Spleen (tissue), 11 donors: ENCODE results near the gene NTSR2. TPM values are rescaled to one million over a fixed set of nuclear protein-coding genes. Genes with fewer than 3 reads are reported as not detected.
A peak's percentile ranks its signal among the peaks of the same experiment; 100 is the strongest.

Experiments
- DNase-seq: peaks from one replicate; pipeline ENCODE4 v3.0.0-alpha.2; 2020
- H3K27ac ChIP-seq, 8 donors: fragments of 200-600 bp; sonication (generic) in 7 of 8; 1 replicate in 4 of 8; 2 replicates in 4 of 8; pipeline versions ENCODE4 v1.5.0 to v1.8.0; 2016 to 2021; ENCODE audit warnings: inconsistent platforms in 4 of 8, mild to moderate bottlenecking in 4 of 8, moderate library complexity in 1 of 8
- H3K27me3 ChIP-seq, 7 donors: fragments of 200-600 bp; sonication (generic) in 6 of 7; replicated peaks in 1 of 7; 1 replicate in 4 of 7; 2 replicates in 3 of 7; pipeline versions ENCODE4 v1.5.0 to v1.8.0; 2016 to 2021; ENCODE audit warnings: inconsistent platforms in 3 of 7, mild to moderate bottlenecking in 1 of 7
- H3K36me3 ChIP-seq, 6 donors: fragments of 200-600 bp; sonication (generic) in 5 of 6; 1 replicate in 4 of 6; 2 replicates in 2 of 6; pipeline versions ENCODE4 v1.5.0 to v1.8.0; 2016 to 2021; ENCODE audit warnings: inconsistent platforms in 2 of 6
- H3K4me1 ChIP-seq, 6 donors: fragments of 200-600 bp; sonication (generic) in 5 of 6; 1 replicate in 3 of 6; 2 replicates in 3 of 6; pipeline versions ENCODE4 v1.5.0 to v1.8.0; 2016 to 2021; ENCODE audit warnings: inconsistent platforms in 3 of 6
- H3K4me3 ChIP-seq, 8 donors: fragments of 200-600 bp; sonication (generic) in 7 of 8; 1 replicate in 4 of 8; 2 replicates in 4 of 8; pipeline versions ENCODE4 v1.5.0 to v1.8.0; 2016 to 2021; ENCODE audit warnings: inconsistent platforms in 4 of 8, mild to moderate bottlenecking in 4 of 8, moderate library complexity in 2 of 8
- H3K9me3 ChIP-seq, 8 donors: fragments of 200-600 bp; sonication (generic) in 7 of 8; 1 replicate in 4 of 8; 2 replicates in 4 of 8; pipeline versions ENCODE4 v1.5.0 to v1.8.0; 2016 to 2021; ENCODE audit warnings: inconsistent platforms in 4 of 8
- POLR2A ChIP-seq, 3 donors: fragments of 450-650 bp; IDR thresholded peaks; one replicate each; pipeline ENCODE4 v1.5.1; 2017; ENCODE audit warnings: antibody characterized with exemption in 3 of 3, mild to moderate bottlenecking in 1 of 3
- POLR2AphosphoS5 ChIP-seq, 3 donors: sonication (generic); formaldehyde crosslinking; IDR thresholded peaks; one replicate each; pipeline ENCODE4 v1.5.1; 2017; ENCODE audit warnings: antibody characterized with exemption in 3 of 3
- WGBS, 5 donors: extraction: QIAGEN DNeasy Blood & Tissue Kit in 3 of 5; methylation state at CpG; one replicate each; pipeline versions ENCODE4 v1.1.5 to v1.1.7; 2013 to 2018; 5-methylcytosine and 5-hydroxymethylcytosine counted together
- intact Hi-C: fragments of 100-400 bp; cut with DNase I; formaldehyde crosslinking; loops from one replicate; pipeline ENCODE4 v1.15.0; 2023; ENCODE audit warnings: low total_unique reads
- polyA plus RNA-seq, 3 donors: library from polyadenylated mRNA; stranded (reverse); fragments of 200-250 nt; gene quantifications; one replicate each; pipeline ENCODE4 v1.2.1, GENCODE V29; 2013
- total RNA-seq, 7 donors: library from RNA; depleted of rRNA in 3 of 7; stranded (reverse); fragments of >200 nt in 3 of 7; fragmentation: NEBNext Ultra II Directional in 4 of 7; extraction: Animal tissue kit (Norgen Biotek cat#: 25700) in 4 of 7; gene quantifications; one replicate each; pipeline versions ENCODE4 v1.1.0 to v1.2.1, GENCODE V29; 2016 to 2021
- TF ChIP-seq, protein P1 (sequence below), 11 experiments: fragments of 200-600 bp in 7 of 11; fragments of 450-650 bp in 4 of 11; sonication (generic) in 4 of 11; IDR thresholded peaks in 8 of 11; conservative IDR thresholded peaks in 3 of 11; 1 replicate in 7 of 11; 2 replicates in 4 of 11; pipeline versions ENCODE4 v1.4.0 to v1.8.0; 2016 to 2021; ENCODE audit warnings: antibody characterized with exemption in 11 of 11, inconsistent platforms in 4 of 11, mild to moderate bottlenecking in 1 of 11
- donor health status: healthy with polysubstance abuse.
- donor health status: DM: no; HTN: no; CAD: no; lungs with moderate emphysema.
- donor health status: DM: no; HTN: no; CAD: no.
- donor health status: Bipolar disorder and iron deficiency.
- donor health status: healthy.
- donor health status: DM: no; HTN: no; CAD: no.
- donor health status: DM: yes; HTN: yes; CAD: no.

Gene NTSR2
- total and polyA plus RNA-seq, 10 donors = not detected

- intact Hi-C loops = no loop called here
- Histone ChIP-seq H3K4me3 (no peak overlapping the region), H3K27me3 (peaks cover 0 to 31% (median 4%) of the 10 kb centered on the region in 7 donors), H3K36me3 (no peaks in the 10 kb centered on the region), H3K27ac (no peak overlapping the region), H3K4me1 (peaks cover 0 to 16% (median 13%) of the 10 kb centered on the region in 6 donors), H3K9me3 (no peaks in the 10 kb centered on the region)
- TF ChIP-seq POLR2A (IDR thresholded peaks at IDR 0.05) (no peak), POLR2AphosphoS5 (IDR thresholded peaks at IDR 0.05) (no peak)
- TF ChIP-seq, protein P1, sequence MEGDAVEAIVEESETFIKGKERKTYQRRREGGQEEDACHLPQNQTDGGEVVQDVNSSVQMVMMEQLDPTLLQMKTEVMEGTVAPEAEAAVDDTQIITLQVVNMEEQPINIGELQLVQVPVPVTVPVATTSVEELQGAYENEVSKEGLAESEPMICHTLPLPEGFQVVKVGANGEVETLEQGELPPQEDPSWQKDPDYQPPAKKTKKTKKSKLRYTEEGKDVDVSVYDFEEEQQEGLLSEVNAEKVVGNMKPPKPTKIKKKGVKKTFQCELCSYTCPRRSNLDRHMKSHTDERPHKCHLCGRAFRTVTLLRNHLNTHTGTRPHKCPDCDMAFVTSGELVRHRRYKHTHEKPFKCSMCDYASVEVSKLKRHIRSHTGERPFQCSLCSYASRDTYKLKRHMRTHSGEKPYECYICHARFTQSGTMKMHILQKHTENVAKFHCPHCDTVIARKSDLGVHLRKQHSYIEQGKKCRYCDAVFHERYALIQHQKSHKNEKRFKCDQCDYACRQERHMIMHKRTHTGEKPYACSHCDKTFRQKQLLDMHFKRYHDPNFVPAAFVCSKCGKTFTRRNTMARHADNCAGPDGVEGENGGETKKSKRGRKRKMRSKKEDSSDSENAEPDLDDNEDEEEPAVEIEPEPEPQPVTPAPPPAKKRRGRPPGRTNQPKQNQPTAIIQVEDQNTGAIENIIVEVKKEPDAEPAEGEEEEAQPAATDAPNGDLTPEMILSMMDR (IDR thresholded peaks at IDR 0.05 in 8 of 11, conservative IDR thresholded peaks at IDR 0.05 in 3 of 11) = no peak
- 77 to 87% (median 82%) methylated on average over 12 of the region's 12 CpGs for whole genome bisulfite sequencing, 5 donors
- peak; percentile 64 for DNase-seq
Observed at GRCh38 chr2:11684894-11685460, 15.0 kb upstream of the NTSR2 start.

- H3K4me1 ChIP-seq = peaks cover 0 to 15% (median 12%) of the 10 kb centered on the region in 6 donors
- H3K27me3 ChIP-seq = peaks cover 0 to 31% (median 4%) of the 10 kb centered on the region in 7 donors
- no peaks in the 10 kb centered on the region for H3K36me3 ChIP-seq
- TF ChIP-seq POLR2AphosphoS5 (IDR thresholded peaks at IDR 0.05) (no peak), POLR2A (IDR thresholded peaks at IDR 0.05) (no peak)
- TF ChIP-seq, protein P1 (IDR thresholded peaks at IDR 0.05 in 8 of 11, conservative IDR thresholded peaks at IDR 0.05 in 3 of 11) = no peak
- intact Hi-C loops = no loop called here
- no peak overlapping the region for H3K4me3 ChIP-seq
- WGBS, 5 donors = 83 to 90% (median 88%) methylated on average over 4 of the region's 4 CpGs
- DNase-seq = peak; percentile 22
- H3K9me3 ChIP-seq = no peaks in the 10 kb centered on the region
- no peak overlapping the region for H3K27ac ChIP-seq
Observed at GRCh38 chr2:11683966-11684365, 14.0 kb upstream of the NTSR2 start.

- peak; percentile 63 for DNase-seq
- TF ChIP-seq, protein P1 (IDR thresholded peaks at IDR 0.05 in 8 of 11, conservative IDR thresholded peaks at IDR 0.05 in 3 of 11) = no peak
- TF ChIP-seq POLR2AphosphoS5 (IDR thresholded peaks at IDR 0.05) (no peak), POLR2A (IDR thresholded peaks at IDR 0.05) (no peak)
- intact Hi-C loops = no loop called here
- H3K27ac ChIP-seq = no peak overlapping the region
- no peaks in the 10 kb centered on the region for H3K36me3 ChIP-seq
- WGBS, 5 donors = 45 to 74% (median 52%) methylated on average over 7 to 9 of the region's 9 CpGs
- H3K4me1 ChIP-seq = peaks cover 0 to 10% (median 8%) of the 10 kb centered on the region in 6 donors
- peaks cover 0 to 35% (median 6%) of the 10 kb centered on the region in 7 donors for H3K27me3 ChIP-seq
- H3K4me3 ChIP-seq = no peak overlapping the region
- H3K9me3 ChIP-seq = no peaks in the 10 kb centered on the region
Observed at GRCh38 chr2:11683476-11683875, 13.5 kb upstream of the NTSR2 start.

DNA sequence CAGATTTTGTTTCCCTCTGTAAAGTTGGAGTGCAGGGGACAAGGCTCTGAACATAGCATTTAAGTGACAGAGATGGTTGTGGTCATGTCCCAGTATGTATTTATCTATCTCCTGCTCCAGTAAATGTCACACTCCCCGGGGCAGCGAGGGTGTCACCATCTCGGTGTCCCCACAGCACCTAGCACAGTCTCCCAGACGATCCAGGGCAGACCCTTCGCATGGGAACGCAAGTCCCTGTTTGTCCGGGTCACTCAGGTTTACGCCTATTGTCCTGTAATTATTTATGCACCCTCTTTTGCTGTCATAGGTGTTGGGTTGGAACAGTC, 12.6 kb upstream of the NTSR2 start:
- intact Hi-C loops = no loop called here
- 87 to 94% (median 92%) methylated on average over 8 of the region's 8 CpGs for WGBS, 5 donors
- TF ChIP-seq, protein P1 (IDR thresholded peaks at IDR 0.05 in 8 of 11, conservative IDR thresholded peaks at IDR 0.05 in 3 of 11) = no peak
- TF ChIP-seq POLR2AphosphoS5 (IDR thresholded peaks at IDR 0.05) (no peak), POLR2A (IDR thresholded peaks at IDR 0.05) (no peak)

More for the DNA sequence above, 12.6 kb upstream of the NTSR2 start:
- Histone ChIP-seq H3K36me3 (no peaks in the 10 kb centered on the region), H3K27ac (no peak overlapping the region), H3K4me3 (no peak overlapping the region), H3K4me1 (peaks cover 0 to under 1% (median 0%) of the 10 kb centered on the region in 6 donors), H3K27me3 (peaks cover 0 to 44% (median 15%) of the 10 kb centered on the region in 7 donors), H3K9me3 (no peaks in the 10 kb centered on the region)
- DNase-seq = peak; percentile 44
